ENCODE data around the gene TMEM59L. TPM values are rescaled to one million over a fixed set of nuclear protein-coding genes. Genes with fewer than 3 reads are reported as not detected.

The TMEM59L gene
- total RNA-seq, 1 experiment from 2014 or later = 2.4 TPM

DNA sequence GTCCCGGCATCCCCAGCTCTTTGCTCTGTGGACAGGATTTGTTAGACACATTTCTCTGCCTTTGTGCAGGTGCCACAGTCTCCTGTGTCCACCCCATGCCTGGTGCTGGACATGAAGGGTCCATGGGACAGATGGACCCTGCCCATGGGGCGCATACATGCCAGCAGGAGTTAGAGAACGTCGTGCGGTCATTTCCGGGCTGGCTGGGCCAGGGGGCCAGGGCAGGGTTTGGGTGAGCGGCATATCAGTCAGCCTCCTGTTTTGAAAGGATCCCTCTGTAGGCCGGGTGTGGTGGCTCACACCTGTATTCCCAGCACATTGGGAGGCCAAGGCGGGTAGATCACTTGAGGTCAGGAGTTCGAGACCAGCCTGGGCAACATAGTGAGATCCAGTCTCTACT is 35.1 kb downstream of the TMEM59L start:
- BruUV-seq (replicated peaks) = no TSS peak
- DNase-seq (ENCODE audit: low read depth, low spot score) (no peak), ATAC-seq (no peak)
- no peaks in the 10 kb centered on the region for H3K36me3 ChIP-seq (ENCODE audit: control insufficient read depth, insufficient read depth, low read length)
- intact Hi-C loops (cut with micrococcal nuclease; ENCODE audit: unreplicated experiment) = no loop called here
- POLR2A ChIA-PET = no interaction called here
- no peaks in the 10 kb centered on the region for H3K9me3 ChIP-seq (ENCODE audit: control insufficient read depth, insufficient read depth, low read depth, low read length)
- CTCF ChIA-PET = no interaction called here
- no peaks in the 10 kb centered on the region for H3K27me3 ChIP-seq (ENCODE audit: control insufficient read depth, insufficient read depth, low read length)
- in situ Hi-C loops (cut with HindIII; ENCODE audit: low pct_unique_long_range_greater_than_20kb, low sequenced_read_pairs) = no loop called here
- no peaks in the 10 kb centered on the region for H3K4me1 ChIP-seq (ENCODE audit: control insufficient read depth, insufficient read depth, low read length)
- no peak for TF ChIP-seq CTCF (IDR thresholded peaks at IDR 0.05)
- no peak for TF ChIP-seq SIN3A (IDR thresholded peaks at IDR 0.05; ENCODE audit: borderline replicate concordance, insufficient read depth, low read depth, low read length)
- TF ChIP-seq REST (IDR thresholded peaks at IDR 0.05; ENCODE audit: insufficient read depth in 1 of 2, low read depth in 2 of 2, low read length in 1 of 2) = no peak
- TF ChIP-seq POLR2AphosphoS5 (IDR thresholded peaks at IDR 0.05; ENCODE audit: low read depth, low read length) = no peak
- TF ChIP-seq TCF7L2 (IDR thresholded peaks at IDR 0.05; ENCODE audit: low read depth, low read length) = no peak
- H3K27ac ChIP-seq (ENCODE audit: low read length) = no peak overlapping the region
- no peak overlapping the region for H3K4me3 ChIP-seq (ENCODE audit: low read depth in 2 of 2, low read length in 2 of 2)

DNA sequence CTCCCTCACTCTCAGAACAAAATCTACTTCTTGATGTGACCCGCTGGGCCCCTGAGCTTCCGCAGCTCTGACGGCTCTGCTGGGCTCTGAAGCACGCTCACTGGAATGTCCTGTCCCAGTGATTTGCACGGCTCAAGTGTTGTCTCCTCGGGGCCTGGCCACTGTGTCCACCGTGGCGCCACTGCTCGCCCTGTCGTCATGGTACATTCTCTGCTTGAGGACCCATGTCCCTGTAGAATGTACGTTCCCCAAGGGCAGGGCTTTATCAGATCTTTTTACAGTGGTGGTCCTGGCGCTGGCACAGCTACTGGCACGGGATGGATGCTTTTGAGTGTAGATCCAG is 36.3 kb downstream of the TMEM59L start:
- DNase-seq (ENCODE audit: low read depth, low spot score) (no peak), ATAC-seq (no peak)
- Histone ChIP-seq H3K9me3 (ENCODE audit: control insufficient read depth, insufficient read depth, low read depth, low read length) (no peaks in the 10 kb centered on the region), H3K4me3 (ENCODE audit: low read depth in 2 of 2, low read length in 2 of 2) (no peak overlapping the region), H3K27me3 (ENCODE audit: control insufficient read depth, insufficient read depth, low read length) (no peaks in the 10 kb centered on the region), H3K27ac (ENCODE audit: low read length) (no peak overlapping the region), H3K36me3 (ENCODE audit: control insufficient read depth, insufficient read depth, low read length) (no peaks in the 10 kb centered on the region), H3K4me1 (ENCODE audit: control insufficient read depth, insufficient read depth, low read length) (no peaks in the 10 kb centered on the region)
- ChIA-PET POLR2A (interaction anchor here (0.6 kb wide), 1 partner anchor 28 kb away, joined by 7 read pairs; no protein-coding TSS in a partner anchor), CTCF (interaction anchor here (0.5 kb wide), 2 partner anchors 20 to 24 kb away, joined by 6 read pairs; no protein-coding TSS in a partner anchor)
- BruUV-seq (replicated peaks) = no TSS peak
- no peak for TF ChIP-seq POLR2AphosphoS5 (IDR thresholded peaks at IDR 0.05; ENCODE audit: low read depth, low read length)
- no peak for TF ChIP-seq REST (IDR thresholded peaks at IDR 0.05; ENCODE audit: insufficient read depth in 1 of 2, low read depth in 2 of 2, low read length in 1 of 2)
- TF ChIP-seq SIN3A (IDR thresholded peaks at IDR 0.05; ENCODE audit: borderline replicate concordance, insufficient read depth, low read depth, low read length) = no peak
- intact Hi-C loops (cut with micrococcal nuclease; ENCODE audit: unreplicated experiment) (no loop called here), in situ Hi-C loops (cut with HindIII; ENCODE audit: low pct_unique_long_range_greater_than_20kb, low sequenced_read_pairs) (no loop called here)

Measured in Panc1 (cell line).